K562 (cell line): ENCODE results near the gene PARP1. TPM values are rescaled to one million over a fixed set of nuclear protein-coding genes. Genes with fewer than 3 reads are reported as not detected.

ENCODE experiments used
- ATAC-seq: fragments of 200-7000 bp; cut with Tn5 transposase; 3 replicates; pipeline ENCODE4 v1.9.1; 2020; ENCODE audit warnings: moderate library complexity
- BruUV-seq: library from RNA; stranded (reverse); fragments of 400-500 nt; replicated peaks from 2 replicates; lab custom pipeline; 2021; lab: Mats Ljungman, UMichigan
- CTCF ChIA-PET: fragments of 300-600 bp; formaldehyde crosslinking; extraction: SDS; loops from one replicate; lab custom pipeline; 2021; ENCODE audit warnings: low intra/inter-chr PET ratio; lab: Yijun Ruan, JAX
- POLR2A ChIA-PET: fragments of 300-600, 350-650 bp; sonication (Branson Sonifier 250); formaldehyde crosslinking; extraction: SDS; loops from one replicate; lab custom pipeline; 2021; ENCODE audit warnings: antibody characterized with exemption, inconsistent platforms; lab: Yijun Ruan, JAX
- DNase-seq, 4 experiments: peaks; one replicate each; pipeline versions ENCODE4 v3.0.0 to v3.0.0-alpha.2; 2011 to 2018; ENCODE audit warnings: low spot score in 3 of 4, mixed read lengths in 3 of 4; ENCODE audit errors: extremely low read depth in 1 of 4
- FAIRE-seq: peaks from 2 replicates; lab custom pipeline; 2011; peaks lifted over from hg19 to GRCh38; lab: Jason Lieb, UNC
- H2AFZ ChIP-seq: 2 replicates; pipeline ENCODE4 v1.6.0; 2011; ENCODE audit warnings: low read depth, low read length, control low read depth, inconsistent platforms
- H3K27ac ChIP-seq: fragments of 200-600 bp; 3 replicates; pipeline ENCODE4 v1.8.0; 2011; ENCODE audit warnings: low read depth, mild to moderate bottlenecking, control low read depth, inconsistent platforms, low read length, moderate library complexity, mixed read lengths; ENCODE audit errors: extremely low read depth
- H3K27me3 ChIP-seq, 2 experiments: fragments of 300-600 bp in 1 of 2; 2 replicates in 1 of 2; 3 replicates in 1 of 2; pipeline versions ENCODE4 v1.6.0 to v1.8.0; 2011; ENCODE audit warnings: inconsistent platforms in 2 of 2, low read length in 2 of 2, mild to moderate bottlenecking in 1 of 2, mixed read lengths in 1 of 2, moderate library complexity in 1 of 2; ENCODE audit not compliant: control insufficient read depth in 2 of 2, insufficient read depth in 2 of 2
- H3K36me3 ChIP-seq: fragments of 300-600 bp; 3 replicates; pipeline ENCODE4 v1.8.0; 2011; ENCODE audit warnings: mild to moderate bottlenecking, low read length, inconsistent platforms; ENCODE audit not compliant: control insufficient read depth, insufficient read depth
- H3K4me1 ChIP-seq, 2 experiments: fragments of 200-600 bp in 1 of 2; replicated peaks in 1 of 2; 2 replicates in 1 of 2; 3 replicates in 1 of 2; pipeline versions ENCODE4 v1.5.1 to v1.8.0; 2011; ENCODE audit warnings: inconsistent platforms in 2 of 2, low read length in 2 of 2, mild to moderate bottlenecking in 1 of 2, mixed read lengths in 1 of 2, moderate library complexity in 1 of 2; ENCODE audit not compliant: control insufficient read depth in 2 of 2, insufficient read depth in 2 of 2
- H3K4me2 ChIP-seq: 2 replicates; pipeline ENCODE4 v1.6.1; 2011; ENCODE audit warnings: low read length, control low read depth, inconsistent platforms, mixed read lengths; ENCODE audit not compliant: insufficient read depth
- H3K4me3 ChIP-seq: fragments of 200-600 bp; sonication (generic), shearing (Covaris generic); 2 replicates; pipeline ENCODE4 v1.5.1; 2016; ENCODE audit warnings: control low read depth, inconsistent platforms
- H3K79me2 ChIP-seq: fragments of 200-600 bp; 3 replicates; pipeline ENCODE4 v1.8.0; 2011; ENCODE audit warnings: low read length, inconsistent platforms; ENCODE audit not compliant: control insufficient read depth, insufficient read depth
- H3K9ac ChIP-seq, 2 experiments: 2 replicates each; pipeline versions ENCODE4 v1.6.0 to v1.6.1; 2011; ENCODE audit warnings: low read depth in 2 of 2, low read length in 2 of 2, control low read depth in 1 of 2, inconsistent platforms in 1 of 2, mild to moderate bottlenecking in 1 of 2, mixed read lengths in 1 of 2; ENCODE audit not compliant: insufficient read depth in 1 of 2
- H3K9me1 ChIP-seq: one replicate; pipeline ENCODE4 v1.6.0; 2011; ENCODE audit warnings: inconsistent platforms, mild to moderate bottlenecking, low read length, moderate library complexity; ENCODE audit not compliant: control insufficient read depth, insufficient read depth
- H3K9me3 ChIP-seq: replicated peaks from 2 replicates; pipeline ENCODE4 v1.5.1; 2011; ENCODE audit warnings: low read depth, low read length, inconsistent platforms; ENCODE audit not compliant: control insufficient read depth, insufficient read depth
- H4K20me1 ChIP-seq: replicated peaks from 2 replicates; pipeline ENCODE4 v1.6.1; 2011; ENCODE audit warnings: low read length, inconsistent platforms, mixed read lengths; ENCODE audit not compliant: control insufficient read depth, insufficient read depth
- ATF1 ChIP-seq, 2 experiments: fragments of 450-650 bp in 1 of 2; IDR thresholded peaks; 2 replicates each; pipeline ENCODE4 v1.6.1; 2016; ENCODE audit warnings: missing compliant biosample characterization in 1 of 2, missing genetic modification characterization in 1 of 2
- BACH1 ChIP-seq: fragments of 200-800 bp; sonication (Bioruptor generic); IDR thresholded peaks from 2 replicates; pipeline ENCODE4 v1.6.1; 2016; ENCODE audit warnings: missing genetic modification characterization, missing compliant biosample characterization
- BRCA1 ChIP-seq, 2 experiments: fragments of 450-650 bp in 1 of 2; sonication (generic) in 1 of 2; formaldehyde crosslinking in 1 of 2; IDR thresholded peaks; 2 replicates each; pipeline versions ENCODE4 v1.5.0 to v1.6.1; 2017 to 2020; ENCODE audit warnings: mild to moderate bottlenecking in 1 of 2, missing genetic modification reagents in 1 of 2
- CXXC5 ChIP-seq: fragments of 250-450 bp; sonication (Bioruptor Pico); IDR thresholded peaks from 2 replicates; pipeline ENCODE4 v1.8.0; 2022; ENCODE audit warnings: inconsistent platforms, mild to moderate bottlenecking, moderate library complexity
- E2F3 ChIP-seq: fragments of 250-450 bp; sonication (Bioruptor Pico); IDR thresholded peaks from 2 replicates; pipeline ENCODE4 v1.4.0; 2020; ENCODE audit warnings: mild to moderate bottlenecking
- RAD51 ChIP-seq: fragments of 450-650 bp; IDR thresholded peaks from 2 replicates; pipeline ENCODE4 v1.7.1; 2016; ENCODE audit warnings: low read depth, mild to moderate bottlenecking, borderline replicate concordance
- ZNF165 ChIP-seq: fragments of 250-450 bp; sonication (Bioruptor Pico); IDR thresholded peaks from 2 replicates; pipeline ENCODE4 v1.4.0; 2020; ENCODE audit warnings: borderline replicate concordance
- ZNF24 ChIP-seq: fragments of 450-650 bp; IDR thresholded peaks from 2 replicates; pipeline ENCODE4 v1.6.1; 2016
- ZNF75A ChIP-seq: fragments of 450-650 bp; formaldehyde crosslinking; IDR thresholded peaks from 2 replicates; pipeline ENCODE4 v1.4.0; 2020; ENCODE audit warnings: mild to moderate bottlenecking
- WGBS: fragments of 100-300 bp; shearing (Covaris generic); methylation state at CpG from one replicate; pipeline ENCODE4 v1.1.6; 2016; ENCODE audit warnings: low coverage, mixed read lengths; ENCODE audit not compliant: insufficient coverage; ENCODE audit errors: missing lambda C conversion rate; 5-methylcytosine and 5-hydroxymethylcytosine counted together
- in situ Hi-C: fragments of 300-500 bp; cut with MboI; formaldehyde crosslinking; loops from 4 replicates; pipeline ENCODE4 v1.15.0; 2018; ENCODE audit warnings: inconsistent platforms, mixed read lengths
- intact Hi-C: fragments of 100-400 bp; cut with micrococcal nuclease; formaldehyde crosslinking; loops from 2 replicates; pipeline ENCODE4 v1.14.2; 2022
- polyA plus RNA-seq, 8 experiments: library from polyadenylated mRNA; depleted of rRNA in 4 of 8; stranded (reverse) in 5 of 8; unstranded in 3 of 8; fragments of >200 nt; fragmentation: Nextera tagmentation in 2 of 8; fragmentation: Illumina TruSeq in 1 of 8; extraction: Ambion mirVana in 2 of 8; extraction: Trizol in 1 of 8; gene quantifications; 2 replicates each; pipeline versions ENCODE4 v1.2.1 to v1.2.3, GENCODE V29; 2011 to 2014; ENCODE audit warnings: inconsistent platforms in 1 of 8, missing spikeins in 1 of 8
- total RNA-seq, 7 experiments: library from RNA; depleted of rRNA in 6 of 7; stranded (reverse); fragments of >200 nt in 6 of 7; fragmentation: Illumina TruSeq in 2 of 7; extraction: Trizol in 2 of 7; gene quantifications; 2 replicates each; pipeline versions ENCODE4 v1.2.1 to v1.2.3, GENCODE V29; 2011 to 2021; ENCODE audit warnings: low replicate concordance in 1 of 7
- TF ChIP-seq, protein P1 (sequence below): fragments of 450-650 bp; formaldehyde crosslinking; IDR thresholded peaks from 2 replicates; pipeline ENCODE4 v1.4.0; 2020; ENCODE audit warnings: mild to moderate bottlenecking, moderate library complexity
- TF ChIP-seq, protein P2 (sequence below): fragments of 250-450 bp; sonication (Bioruptor Pico); IDR thresholded peaks from 2 replicates; pipeline ENCODE4 v1.4.0; 2020; ENCODE audit warnings: borderline replicate concordance
- TF ChIP-seq, protein P3 (sequence below): fragments of 450-650 bp; IDR thresholded peaks from 2 replicates; pipeline ENCODE4 v1.6.1; 2016; ENCODE audit warnings: low read depth

Gene PARP1
- total and polyA plus RNA-seq, 9 of the 15 experiments (the other 6 are each of a cell fraction or from before 2014, with no cell fraction given), result 121 to 306 (median 250) TPM

DNA sequence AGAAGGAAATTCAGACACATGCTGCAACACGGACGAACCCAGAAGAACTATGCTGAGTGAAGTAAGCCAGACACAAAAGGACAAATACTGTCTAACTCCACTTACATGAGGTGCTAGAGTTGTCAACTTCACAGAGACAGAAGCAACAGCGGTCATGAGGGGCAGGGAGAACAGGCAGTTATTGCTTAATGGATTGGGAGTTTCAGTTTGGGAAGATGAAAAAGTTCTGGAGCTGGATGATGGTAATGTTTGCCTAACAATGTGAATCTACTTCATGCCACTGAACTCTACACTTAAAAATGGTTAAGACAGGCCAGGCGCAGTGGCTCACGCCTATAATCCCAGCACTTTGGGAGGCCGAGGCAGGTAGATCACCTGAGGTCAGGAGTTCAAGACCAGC is 12.1 kb downstream of the PARP1 start:
- 97% methylated on average over 6 of the region's 6 CpGs for WGBS
- Histone ChIP-seq H3K9me1 (no peaks in the 10 kb centered on the region), H3K9ac (no peak overlapping the region), H3K9me3 (no peaks in the 10 kb centered on the region), H4K20me1 (no peaks in the 10 kb centered on the region; the same call in 1 of the 2 replicates), H3K27ac (no peak overlapping the region), H3K27me3 (no peaks in the 10 kb centered on the region), H3K36me3 (peaks cover 91% of the 10 kb centered on the region), H3K4me1 (no peaks in the 10 kb centered on the region), H2AFZ (no peak overlapping the region), H3K4me2 (no peak overlapping the region), H3K4me3 (no peak overlapping the region), H3K79me2 (peaks cover 68% of the 10 kb centered on the region)
- no peak for DNase-seq
- no TSS peak for BruUV-seq
- ATAC-seq, result no peak
- intact Hi-C loops (no loop called here), in situ Hi-C loops (no loop called here)
- POLR2A ChIA-PET, result interaction anchor here (0.9 to 2.6 kb wide), 2 partner anchors 12 to 32 kb away, joined by 7 to 14 read pairs; partner anchors contain the start of gene PARP1
- CTCF ChIA-PET, result no interaction called here
- no peak for FAIRE-seq
- TF ChIP-seq, protein P1, sequence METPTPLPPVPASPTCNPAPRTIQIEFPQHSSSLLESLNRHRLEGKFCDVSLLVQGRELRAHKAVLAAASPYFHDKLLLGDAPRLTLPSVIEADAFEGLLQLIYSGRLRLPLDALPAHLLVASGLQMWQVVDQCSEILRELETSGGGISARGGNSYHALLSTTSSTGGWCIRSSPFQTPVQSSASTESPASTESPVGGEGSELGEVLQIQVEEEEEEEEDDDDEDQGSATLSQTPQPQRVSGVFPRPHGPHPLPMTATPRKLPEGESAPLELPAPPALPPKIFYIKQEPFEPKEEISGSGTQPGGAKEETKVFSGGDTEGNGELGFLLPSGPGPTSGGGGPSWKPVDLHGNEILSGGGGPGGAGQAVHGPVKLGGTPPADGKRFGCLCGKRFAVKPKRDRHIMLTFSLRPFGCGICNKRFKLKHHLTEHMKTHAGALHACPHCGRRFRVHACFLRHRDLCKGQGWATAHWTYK (CRISPR knock-in tag), result no peak
- TF ChIP-seq E2F3 (CRISPR knock-in tag) (no peak), BRCA1 (IDR thresholded peaks at IDR 0.05) (no peak), BRCA1 (CRISPR knock-in tag; IDR thresholded peaks at IDR 0.05) (no peak), ZNF24 (no peak), ZNF75A (CRISPR knock-in tag) (no peak), ZNF165 (CRISPR knock-in tag) (no peak), BACH1 (tag) (no peak), CXXC5 (CRISPR knock-in tag) (no peak), ATF1 (CRISPR knock-in tag; IDR thresholded peaks at IDR 0.05) (no peak), ATF1 (tag; IDR thresholded peaks at IDR 0.05) (no peak), RAD51 (no peak)
- TF ChIP-seq, protein P2, sequence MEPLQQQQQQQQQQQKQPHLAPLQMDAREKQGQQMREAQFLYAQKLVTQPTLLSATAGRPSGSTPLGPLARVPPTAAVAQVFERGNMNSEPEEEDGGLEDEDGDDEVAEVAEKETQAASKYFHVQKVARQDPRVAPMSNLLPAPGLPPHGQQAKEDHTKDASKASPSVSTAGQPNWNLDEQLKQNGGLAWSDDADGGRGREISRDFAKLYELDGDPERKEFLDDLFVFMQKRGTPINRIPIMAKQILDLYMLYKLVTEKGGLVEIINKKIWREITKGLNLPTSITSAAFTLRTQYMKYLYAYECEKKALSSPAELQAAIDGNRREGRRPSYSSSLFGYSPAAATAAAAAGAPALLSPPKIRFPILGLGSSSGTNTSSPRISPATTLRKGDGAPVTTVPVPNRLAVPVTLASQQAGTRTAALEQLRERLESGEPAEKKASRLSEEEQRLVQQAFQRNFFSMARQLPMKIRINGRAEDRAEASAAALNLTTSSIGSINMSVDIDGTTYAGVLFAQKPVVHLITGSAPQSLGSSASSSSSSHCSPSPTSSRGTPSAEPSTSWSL, result no peak
- TF ChIP-seq, protein P3, sequence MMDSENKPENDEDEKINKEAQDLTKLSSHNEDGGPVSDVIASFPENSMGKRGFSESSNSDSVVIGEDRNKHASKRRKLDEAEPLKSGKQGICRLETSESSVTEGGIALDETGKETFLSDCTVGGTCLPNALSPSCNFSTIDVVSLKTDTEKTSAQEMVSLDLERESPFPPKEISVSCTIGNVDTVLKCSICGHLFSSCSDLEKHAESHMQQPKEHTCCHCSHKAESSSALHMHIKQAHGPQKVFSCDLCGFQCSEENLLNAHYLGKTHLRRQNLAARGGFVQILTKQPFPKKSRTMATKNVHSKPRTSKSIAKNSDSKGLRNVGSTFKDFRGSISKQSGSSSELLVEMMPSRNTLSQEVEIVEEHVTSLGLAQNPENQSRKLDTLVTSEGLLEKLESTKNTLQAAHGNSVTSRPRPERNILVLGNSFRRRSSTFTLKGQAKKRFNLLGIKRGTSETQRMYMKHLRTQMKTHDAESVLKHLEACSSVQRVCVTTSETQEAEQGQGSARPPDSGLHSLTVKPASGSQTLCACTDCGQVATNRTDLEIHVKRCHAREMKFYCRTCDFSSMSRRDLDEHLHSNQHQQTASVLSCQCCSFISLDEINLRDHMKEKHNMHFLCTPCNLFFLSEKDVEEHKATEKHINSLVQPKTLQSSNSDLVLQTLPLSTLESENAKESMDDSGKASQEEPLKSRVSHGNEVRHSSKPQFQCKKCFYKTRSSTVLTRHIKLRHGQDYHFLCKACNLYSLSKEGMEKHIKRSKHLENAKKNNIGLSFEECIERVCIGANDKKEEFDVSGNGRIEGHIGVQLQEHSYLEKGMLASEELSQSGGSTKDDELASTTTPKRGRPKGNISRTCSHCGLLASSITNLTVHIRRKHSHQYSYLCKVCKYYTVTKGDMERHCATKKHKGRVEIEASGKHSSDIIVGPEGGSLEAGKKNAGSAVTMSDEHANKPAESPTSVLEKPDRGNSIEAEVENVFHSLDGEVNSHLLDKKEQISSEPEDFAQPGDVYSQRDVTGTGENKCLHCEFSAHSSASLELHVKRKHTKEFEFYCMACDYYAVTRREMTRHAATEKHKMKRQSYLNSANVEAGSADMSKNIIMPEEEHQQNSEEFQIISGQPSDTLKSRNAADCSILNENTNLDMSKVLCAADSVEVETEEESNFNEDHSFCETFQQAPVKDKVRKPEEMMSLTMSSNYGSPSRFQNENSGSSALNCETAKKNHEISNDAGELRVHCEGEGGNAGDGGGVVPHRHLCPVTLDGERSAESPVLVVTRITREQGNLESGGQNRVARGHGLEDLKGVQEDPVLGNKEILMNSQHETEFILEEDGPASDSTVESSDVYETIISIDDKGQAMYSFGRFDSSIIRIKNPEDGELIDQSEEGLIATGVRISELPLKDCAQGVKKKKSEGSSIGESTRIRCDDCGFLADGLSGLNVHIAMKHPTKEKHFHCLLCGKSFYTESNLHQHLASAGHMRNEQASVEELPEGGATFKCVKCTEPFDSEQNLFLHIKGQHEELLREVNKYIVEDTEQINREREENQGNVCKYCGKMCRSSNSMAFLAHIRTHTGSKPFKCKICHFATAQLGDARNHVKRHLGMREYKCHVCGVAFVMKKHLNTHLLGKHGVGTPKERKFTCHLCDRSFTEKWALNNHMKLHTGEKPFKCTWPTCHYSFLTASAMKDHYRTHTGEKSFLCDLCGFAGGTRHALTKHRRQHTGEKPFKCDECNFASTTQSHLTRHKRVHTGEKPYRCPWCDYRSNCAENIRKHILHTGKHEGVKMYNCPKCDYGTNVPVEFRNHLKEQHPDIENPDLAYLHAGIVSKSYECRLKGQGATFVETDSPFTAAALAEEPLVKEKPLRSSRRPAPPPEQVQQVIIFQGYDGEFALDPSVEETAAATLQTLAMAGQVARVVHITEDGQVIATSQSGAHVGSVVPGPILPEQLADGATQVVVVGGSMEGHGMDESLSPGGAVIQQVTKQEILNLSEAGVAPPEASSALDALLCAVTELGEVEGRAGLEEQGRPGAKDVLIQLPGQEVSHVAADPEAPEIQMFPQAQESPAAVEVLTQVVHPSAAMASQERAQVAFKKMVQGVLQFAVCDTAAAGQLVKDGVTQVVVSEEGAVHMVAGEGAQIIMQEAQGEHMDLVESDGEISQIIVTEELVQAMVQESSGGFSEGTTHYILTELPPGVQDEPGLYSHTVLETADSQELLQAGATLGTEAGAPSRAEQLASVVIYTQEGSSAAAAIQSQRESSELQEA, result no peak
